22Rv1 (cell line): Measurements from ENCODE around the gene ZFHX3.

Source experiments
- H3K27ac ChIP-seq: fragments of 450-650 bp; 2 replicates; pipeline ENCODE4 v1.5.1; 2017
- ZFX ChIP-seq: fragments of 450-650 bp; IDR thresholded peaks from 2 replicates; pipeline ENCODE4 v1.6.1; 2017; ENCODE audit warnings: antibody characterized with exemption, borderline replicate concordance
- TF ChIP-seq, protein P1 (sequence below): fragments of 450-650 bp; IDR thresholded peaks from 2 replicates; pipeline ENCODE4 v1.5.1; 2017; ENCODE audit warnings: mild to moderate bottlenecking

Gene ZFHX3

DNA sequence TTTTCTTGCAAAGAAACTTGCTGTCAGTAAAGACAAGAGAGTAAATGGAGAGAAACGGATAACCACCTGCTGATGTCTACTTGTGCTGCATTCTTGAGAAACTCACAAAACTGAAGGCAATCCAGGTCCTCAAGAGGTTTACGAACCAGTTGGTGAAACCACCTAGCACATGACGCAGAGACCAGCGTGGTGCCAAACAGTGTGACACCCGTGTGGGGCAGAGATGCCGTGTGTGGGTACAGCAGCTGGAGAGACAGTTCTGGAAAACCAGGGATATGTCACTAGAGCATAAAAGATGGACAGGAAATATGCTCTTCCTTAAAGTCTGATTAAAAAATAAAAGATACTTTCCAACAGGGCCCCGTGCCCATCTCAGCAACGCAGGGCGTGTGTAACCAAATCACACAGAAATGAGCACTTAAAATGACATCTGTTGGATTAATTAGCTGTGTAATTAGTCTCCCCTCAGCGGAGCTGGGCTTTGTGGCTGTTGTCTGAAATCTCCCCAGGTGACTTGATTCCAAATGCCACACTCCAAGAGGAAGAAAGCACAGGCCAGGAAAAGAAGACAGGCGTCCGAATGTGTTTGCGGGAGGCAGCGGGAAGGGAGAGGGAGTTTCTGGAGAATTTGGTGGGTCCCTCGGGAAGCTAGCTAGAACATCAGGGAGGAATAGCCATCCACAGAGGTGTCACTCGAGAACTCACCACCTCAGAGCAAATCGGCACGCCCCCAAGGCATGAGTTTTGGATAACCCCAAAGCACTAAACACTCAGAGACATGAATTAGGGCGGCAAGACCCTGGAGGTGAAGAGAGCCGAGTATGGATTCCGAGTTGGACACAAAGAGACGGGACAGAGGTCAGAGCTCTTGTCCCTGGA, 109.8 kb downstream of the ZFHX3 start:
- H3K27ac ChIP-seq: no peak overlapping the region
- no peak for TF ChIP-seq ZFX
- TF ChIP-seq, protein P1, sequence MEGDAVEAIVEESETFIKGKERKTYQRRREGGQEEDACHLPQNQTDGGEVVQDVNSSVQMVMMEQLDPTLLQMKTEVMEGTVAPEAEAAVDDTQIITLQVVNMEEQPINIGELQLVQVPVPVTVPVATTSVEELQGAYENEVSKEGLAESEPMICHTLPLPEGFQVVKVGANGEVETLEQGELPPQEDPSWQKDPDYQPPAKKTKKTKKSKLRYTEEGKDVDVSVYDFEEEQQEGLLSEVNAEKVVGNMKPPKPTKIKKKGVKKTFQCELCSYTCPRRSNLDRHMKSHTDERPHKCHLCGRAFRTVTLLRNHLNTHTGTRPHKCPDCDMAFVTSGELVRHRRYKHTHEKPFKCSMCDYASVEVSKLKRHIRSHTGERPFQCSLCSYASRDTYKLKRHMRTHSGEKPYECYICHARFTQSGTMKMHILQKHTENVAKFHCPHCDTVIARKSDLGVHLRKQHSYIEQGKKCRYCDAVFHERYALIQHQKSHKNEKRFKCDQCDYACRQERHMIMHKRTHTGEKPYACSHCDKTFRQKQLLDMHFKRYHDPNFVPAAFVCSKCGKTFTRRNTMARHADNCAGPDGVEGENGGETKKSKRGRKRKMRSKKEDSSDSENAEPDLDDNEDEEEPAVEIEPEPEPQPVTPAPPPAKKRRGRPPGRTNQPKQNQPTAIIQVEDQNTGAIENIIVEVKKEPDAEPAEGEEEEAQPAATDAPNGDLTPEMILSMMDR: no peak

DNA sequence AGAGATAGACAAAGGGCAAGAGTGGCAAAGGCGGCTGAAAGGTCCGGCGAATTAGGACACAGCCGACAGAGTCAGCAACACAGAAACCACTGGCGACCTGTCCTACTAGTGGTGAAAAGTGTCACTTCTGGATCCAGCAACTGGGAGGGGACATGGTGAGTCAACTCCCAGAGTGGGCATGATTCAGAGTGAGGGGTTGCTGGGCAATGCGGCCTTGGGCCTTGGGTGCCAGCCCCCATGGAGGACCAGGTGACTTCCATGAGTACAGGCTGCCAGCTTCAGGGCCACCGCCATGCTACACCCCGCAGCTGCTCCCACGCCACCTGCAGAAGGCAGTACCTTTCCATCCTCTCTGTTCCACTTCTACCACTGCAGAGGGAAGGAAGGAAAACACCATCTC, 110.6 kb downstream of the ZFHX3 start:
- TF ChIP-seq ZFX: no peak
- TF ChIP-seq, protein P1: no peak
- no peak overlapping the region for H3K27ac ChIP-seq

DNA sequence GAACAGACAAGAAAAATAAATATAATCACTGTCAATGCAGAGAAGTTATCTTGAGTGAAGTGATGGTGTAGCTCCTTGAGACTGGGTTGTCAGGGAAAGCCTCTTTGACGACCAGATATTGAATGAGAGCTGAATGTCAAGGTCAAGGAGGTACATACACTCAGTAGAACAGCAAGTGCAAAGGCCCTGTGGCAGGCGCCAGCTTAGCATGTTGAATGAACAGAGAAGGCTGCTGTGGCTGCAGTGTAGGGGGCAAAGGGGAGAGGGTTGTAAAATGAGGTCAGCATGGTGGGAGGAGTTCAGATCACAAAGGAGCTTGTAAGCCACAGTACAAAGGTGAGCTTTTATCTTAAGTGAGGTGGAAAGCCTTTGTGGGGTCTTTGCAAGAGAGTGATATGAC, 111.5 kb downstream of the ZFHX3 start:
- no peak for TF ChIP-seq ZFX
- TF ChIP-seq, protein P1: no peak
- no peak overlapping the region for H3K27ac ChIP-seq

DNA sequence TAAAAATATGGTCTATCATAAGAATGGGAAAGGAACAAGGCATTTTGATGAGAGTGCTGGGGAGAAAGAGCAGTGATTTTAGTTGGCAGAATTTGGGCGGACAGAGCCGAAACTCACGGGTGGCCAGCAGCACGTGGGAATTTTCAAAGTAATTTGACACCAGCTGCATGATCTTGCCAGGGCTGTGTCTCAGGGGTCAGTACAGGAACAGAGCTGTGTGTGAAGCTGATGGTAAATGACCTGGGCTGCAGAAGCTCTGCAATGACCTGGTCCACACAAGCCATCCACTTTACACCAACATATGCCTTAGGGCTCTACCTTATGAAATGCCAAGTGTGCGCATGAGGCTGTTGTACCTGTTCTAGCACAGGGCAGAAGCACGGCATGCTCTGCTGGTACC, 112.0 kb downstream of the ZFHX3 start:
- H3K27ac ChIP-seq: no peak overlapping the region
- TF ChIP-seq, protein P1: no peak
- TF ChIP-seq ZFX: no peak

DNA sequence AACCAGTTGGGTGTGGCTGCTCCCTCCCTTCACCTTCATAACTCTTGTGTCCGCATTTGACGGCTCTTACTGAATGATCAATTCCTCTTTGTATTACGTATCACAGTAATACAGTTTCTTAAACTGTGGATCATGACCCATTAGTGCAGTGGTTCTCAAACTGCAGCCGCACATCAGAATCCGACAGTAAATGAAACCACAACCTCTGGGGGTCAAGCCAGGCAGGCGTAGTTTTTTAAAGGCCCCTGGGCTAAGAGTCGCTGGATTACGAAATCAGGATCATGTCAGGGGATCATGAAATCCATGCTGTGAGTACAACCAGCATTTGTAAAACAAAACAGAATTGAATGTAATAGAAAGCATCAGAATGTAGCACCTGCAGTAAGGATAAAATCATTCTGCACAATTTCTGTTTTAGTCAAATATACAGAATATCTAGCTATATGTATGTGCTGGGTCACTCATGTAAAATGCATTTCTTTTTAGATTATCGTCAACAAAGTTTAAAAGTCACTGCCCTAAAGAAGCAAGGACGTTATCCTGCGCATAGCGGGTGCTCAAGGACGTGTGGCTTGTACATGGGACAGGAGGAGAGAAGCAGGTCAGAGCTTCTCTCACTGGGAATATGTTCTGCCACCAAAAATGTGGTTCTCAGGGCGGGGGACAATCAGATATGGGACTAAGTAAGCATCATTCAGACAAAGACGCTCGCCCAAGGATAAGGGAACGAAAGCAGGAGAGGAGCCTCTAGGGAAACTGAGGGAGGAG, 113.1 kb downstream of the ZFHX3 start:
- no peak overlapping the region for H3K27ac ChIP-seq
- TF ChIP-seq, protein P1: no peak
- no peak for TF ChIP-seq ZFX

DNA sequence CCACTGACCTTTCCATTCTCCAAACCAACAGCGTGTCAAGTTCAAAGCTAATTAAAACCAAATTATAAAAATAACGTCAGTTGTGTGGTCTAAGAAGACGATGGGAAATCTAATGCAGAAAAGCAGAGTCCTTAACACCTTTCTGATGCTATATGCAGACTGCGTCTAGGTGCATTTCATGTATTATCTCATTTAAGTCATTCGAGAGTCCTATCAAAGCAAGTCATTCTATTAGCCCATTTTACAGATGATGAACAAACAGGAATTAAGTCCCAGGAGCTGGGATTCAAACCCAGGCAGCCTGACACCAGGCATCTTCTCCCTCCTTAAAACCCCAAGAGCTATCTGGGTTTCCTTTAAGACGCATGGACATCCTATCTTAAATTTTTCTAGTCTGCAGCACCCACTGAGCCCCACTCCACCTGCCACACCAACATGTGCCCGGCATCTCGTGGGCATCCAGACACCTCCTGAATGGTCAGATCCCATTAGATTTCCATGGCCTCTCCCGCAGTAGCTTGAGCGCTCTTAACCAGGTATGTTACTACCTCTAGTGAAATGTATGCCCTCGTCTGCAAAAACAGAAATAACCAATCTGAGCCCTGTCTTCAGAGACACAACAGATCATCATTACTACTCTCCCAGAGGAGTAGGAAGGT, 115.1 kb downstream of the ZFHX3 start:
- no peak for TF ChIP-seq ZFX
- TF ChIP-seq, protein P1: no peak
- H3K27ac ChIP-seq: no peak overlapping the region
